ENCODE results near the gene KRIT1.

KRIT1 gene

DNA sequence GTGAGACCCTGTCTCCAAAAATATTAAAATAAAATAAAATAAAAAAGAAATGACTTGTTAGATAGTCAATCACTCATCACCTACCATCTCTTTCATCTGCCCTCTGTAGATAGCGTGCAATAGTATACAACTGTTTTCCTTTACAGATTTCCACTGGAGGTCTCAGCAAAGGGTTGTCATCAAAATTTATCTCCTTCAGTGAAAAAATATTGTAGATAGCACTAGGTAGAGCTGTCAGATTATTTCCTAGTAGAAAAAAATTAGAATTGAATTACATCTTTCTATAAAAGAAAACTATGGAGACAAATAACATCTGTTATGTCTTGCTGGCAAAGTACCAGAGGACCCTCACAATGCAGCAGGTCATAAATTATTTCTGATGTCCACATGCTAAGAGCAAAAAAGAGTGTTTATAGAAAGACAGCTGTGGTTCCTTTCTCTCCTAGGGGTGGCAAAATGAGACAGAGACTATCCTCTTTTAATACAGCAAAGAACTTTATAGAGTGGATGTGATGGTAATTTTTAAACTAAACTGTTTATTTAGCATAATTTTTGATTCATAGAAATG lies 95.2 kb downstream of the KRIT1 start:
- peak; percentile 9 for DNase-seq

DNA sequence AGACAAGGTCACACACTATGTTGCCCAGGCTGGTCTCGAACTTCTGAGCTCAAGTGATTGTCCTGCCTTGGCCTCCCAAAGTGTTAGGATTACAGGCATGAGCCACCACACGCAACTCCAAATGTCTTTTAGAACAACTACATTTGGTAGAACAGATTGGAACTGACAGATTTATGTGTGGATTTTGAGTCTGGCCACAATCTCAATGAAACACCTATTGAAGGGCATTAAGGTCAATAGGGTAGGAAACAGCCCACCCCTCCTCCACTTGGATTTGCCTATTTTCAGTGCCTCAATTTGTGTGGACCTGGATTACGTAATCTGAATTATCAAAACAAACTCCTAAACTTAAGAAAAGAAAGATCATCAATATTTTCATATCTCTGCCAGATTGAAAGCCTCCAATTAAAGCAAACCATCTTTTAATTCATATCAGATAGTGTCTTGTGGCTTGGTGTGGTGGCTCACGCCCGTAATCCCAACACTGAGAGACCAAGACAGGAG lies 95.9 kb downstream of the KRIT1 start:
- DNase-seq, result no peak

Data from NCI-H2171 (cell line).